Activated CD4-positive, alpha-beta T cell treated with anti-CD3 and anti-CD28 coated beads for 36 hours (primary cell): ENCODE results near the gene PCK2. TPM values are rescaled to one million over a fixed set of nuclear protein-coding genes. Genes with fewer than 3 reads are reported as not detected.
"Not testable (repeated sequence)": the region's sequence is repeated elsewhere in the genome, so short reads cannot be mapped to it uniquely, and the experiment has no call there.

Source experiments
- ATAC-seq: fragments of 200-7000 bp; cut with Tn5 transposase; one replicate; pipeline ENCODE4 v1.10.0; 2021; ENCODE audit warnings: mild to moderate bottlenecking, moderate library complexity
- CTCF ChIA-PET: fragments of 350-600 bp; sonication (Branson Sonifier 250); formaldehyde crosslinking; loops from one replicate; lab custom pipeline; 2021; ENCODE audit warnings: antibody characterized with exemption; lab: Charles Lee
- POLR2A ChIA-PET: fragments of 350-600 bp; sonication (Branson Sonifier 250); formaldehyde crosslinking; loops from one replicate; lab custom pipeline; 2021; ENCODE audit warnings: antibody characterized with exemption, inconsistent platforms; lab: Charles Lee
- DNase-seq: peaks from one replicate; pipeline ENCODE4 v3.0.0-alpha.2; 2020
- H3K27ac Mint-ChIP-seq: one replicate; pipeline ENCODE4 v1.8.0; 2021; ENCODE audit warnings: mixed read lengths
- H3K27me3 Mint-ChIP-seq: one replicate; pipeline ENCODE4 v1.8.0; 2021; ENCODE audit warnings: mixed read lengths
- H3K36me3 Mint-ChIP-seq: one replicate; pipeline ENCODE4 v1.8.0; 2021; ENCODE audit warnings: low read depth, mixed read lengths
- H3K4me1 Mint-ChIP-seq: one replicate; pipeline ENCODE4 v1.8.0; 2021; ENCODE audit warnings: mixed read lengths
- H3K4me3 Mint-ChIP-seq: one replicate; pipeline ENCODE4 v1.8.0; 2021; ENCODE audit warnings: mild to moderate bottlenecking, moderate library complexity, mixed read lengths
- H3K9me3 Mint-ChIP-seq: one replicate; pipeline ENCODE4 v1.8.0; 2021; ENCODE audit warnings: low read depth, mixed read lengths
- intact Hi-C, 2 experiments: fragments of 100-400 bp; cut with DNase I in 1 of 2; cut with micrococcal nuclease in 1 of 2; formaldehyde crosslinking; loops; one replicate each; pipeline versions ENCODE4 v1.14.2 to v1.15.1; 2022 to 2024; cut with DNase I, micrococcal nuclease
- total RNA-seq, 2 experiments: library from RNA; stranded (reverse); gene quantifications; one replicate each; pipeline ENCODE4 v1.2.3, GENCODE V29; 2021

PCK2 gene
- 100 to 1,000 TPM; 101 to 115 TPM for total RNA-seq

DNA sequence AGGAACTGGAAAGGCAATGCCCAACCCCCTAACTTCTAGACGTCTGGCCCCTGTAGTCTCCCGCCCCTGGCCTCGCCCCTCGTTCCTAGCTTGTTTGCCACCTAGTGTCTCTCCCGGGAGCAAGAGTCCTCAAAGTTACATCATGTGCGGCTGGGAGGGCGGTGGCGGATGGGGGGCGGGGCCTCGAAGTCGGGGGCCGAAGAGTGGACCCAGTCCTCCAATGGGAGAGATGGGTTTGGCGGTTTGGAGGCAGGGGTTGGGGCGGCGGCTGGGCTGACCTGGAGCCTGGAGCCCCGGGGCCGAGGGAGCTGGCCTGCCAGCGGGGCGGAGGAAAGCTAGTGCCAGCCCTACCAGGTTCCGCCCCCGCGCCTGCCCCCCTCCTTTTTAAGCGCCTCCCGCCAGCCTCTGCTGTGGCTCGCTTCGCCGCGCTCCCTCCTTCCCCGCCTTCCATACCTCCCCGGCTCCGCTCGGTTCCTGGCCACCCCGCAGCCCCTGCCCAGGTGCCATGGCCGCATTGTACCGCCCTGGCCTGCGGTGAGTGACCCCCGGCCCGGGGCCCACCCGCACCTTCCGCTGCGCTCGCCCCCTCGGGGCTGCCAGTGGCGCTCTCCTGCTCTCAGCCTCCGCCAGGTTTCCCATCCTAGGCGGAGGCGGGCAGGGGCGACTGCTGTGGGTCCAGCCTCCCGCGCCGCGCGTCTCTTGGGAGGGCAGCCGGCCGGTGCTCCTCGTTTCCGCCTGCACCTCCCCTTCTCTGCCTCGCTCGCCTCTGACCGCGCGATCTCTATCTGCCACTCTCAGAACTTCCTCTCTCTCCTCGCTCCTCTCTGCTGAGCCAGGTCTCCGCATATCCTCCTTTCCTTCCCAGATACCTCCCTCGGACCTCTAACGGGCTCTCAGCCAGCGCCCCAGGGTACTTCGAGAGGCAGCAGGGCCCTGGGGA, at the start of gene PCK2:
TSS of gene PCK2 (plus strand) at position 411 of the 940 bp plus-strand sequence. CDS start at position 506, 95 bp downstream.
- CTCF ChIA-PET, result interaction anchor here (0.8 to 12.4 kb wide), 9 partner anchors 13 to 79 kb away, joined by 3 to 189 read pairs (median 4); partner anchors contain the start of genes DCAF11, IRF9 and NRL
- no peaks in the 10 kb centered on the region for H3K9me3 Mint-ChIP-seq

DNA sequence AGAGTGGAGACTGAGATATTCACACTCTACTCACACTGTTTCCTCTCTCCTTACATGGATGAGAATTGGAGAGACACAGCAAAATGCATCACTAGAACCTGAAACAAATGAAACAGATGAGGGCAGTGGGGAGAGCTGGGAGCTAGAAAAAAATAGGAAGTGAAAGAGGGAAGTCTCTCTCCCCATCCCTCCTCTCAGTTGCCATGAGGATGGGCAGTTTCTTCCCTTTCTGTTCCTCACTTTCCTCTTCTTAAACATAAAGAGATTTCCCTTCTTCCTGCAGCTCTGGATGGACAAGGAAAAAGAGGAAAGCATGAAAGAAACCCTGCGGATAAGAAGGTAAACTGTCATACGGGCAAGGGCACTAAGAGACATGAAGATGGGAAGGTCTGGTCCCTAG, 45.1 kb upstream of the PCK2 start:
- H3K9me3 Mint-ChIP-seq, H3K36me3 Mint-ChIP-seq, H3K27me3 Mint-ChIP-seq, DNase-seq, POLR2A ChIA-PET, H3K27ac Mint-ChIP-seq, intact Hi-C loops, H3K4me3 Mint-ChIP-seq, ATAC-seq: not testable (repeated sequence)
- CTCF ChIA-PET, result interaction anchor here (1.9 kb wide), 1 partner anchor 9 kb away, joined by 6 read pairs; no protein-coding TSS in a partner anchor
- H3K4me1 Mint-ChIP-seq, result peaks cover 19% of the 10 kb centered on the region

More for the DNA sequence above, at the start of gene PCK2:
- POLR2A ChIA-PET, result interaction anchor here (0.6 to 2.9 kb wide), 11 partner anchors 12 to 105 kb away, joined by 3 to 13 read pairs (median 5); partner anchors contain the start of genes DCAF11, DHRS4L2, EMC9 and IRF9
- intact Hi-C loops, result loop anchor here (1.0 to 5.0 kb wide), 13 partner anchors 13 to 527 kb away; partner anchors contain the start of genes DCAF11 (in 2 of the 2), DHRS4L2 (in 2 of the 2), NRL (in 2 of the 2) and AP1G2 (in 1 of the 2)
- H3K27ac Mint-ChIP-seq, result peak within 1 kb of the TSS; percentile 95
- ATAC-seq (peak; percentile 87), DNase-seq (peak; percentile 95)
- H3K36me3 Mint-ChIP-seq, result peaks cover 23% of the 10 kb centered on the region
- H3K4me1 Mint-ChIP-seq, result peaks cover 26% of the 10 kb centered on the region
- peak within 1 kb of the TSS; percentile 85 for H3K4me3 Mint-ChIP-seq
- no peaks in the 10 kb centered on the region for H3K27me3 Mint-ChIP-seq

DNA sequence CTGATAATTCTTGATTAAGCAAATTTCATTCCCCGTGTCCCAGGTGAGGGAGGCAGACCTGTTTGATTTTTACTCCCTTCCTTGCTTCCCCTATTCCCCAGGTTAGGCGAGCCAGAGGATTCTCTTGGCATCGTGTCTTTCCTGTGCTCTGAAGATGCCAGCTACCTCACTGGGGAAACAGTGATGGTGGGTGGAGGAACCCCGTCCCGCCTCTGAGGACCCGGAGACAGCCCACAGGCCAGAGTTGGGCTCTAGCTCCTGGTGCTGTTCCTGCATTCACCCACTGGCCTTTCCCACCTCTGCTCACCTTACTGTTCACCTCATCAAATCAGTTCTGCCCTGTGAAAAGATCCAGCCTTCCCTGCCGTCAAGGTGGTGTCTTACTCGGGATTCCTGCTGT, 43.4 kb upstream of the PCK2 start:
- intact Hi-C loops, result loop anchor here in 1 of 2 experiments (1.0 to 5.0 kb wide), 3 partner anchors 14 to 247 kb away; partner anchors contain the start of genes DHRS1, NOP9 and RABGGTA
- Mint-ChIP-seq H3K4me3 (peak overlapping the region; percentile 57), H3K27ac (peak overlapping the region; percentile 67), H3K4me1 (peaks cover 19% of the 10 kb centered on the region)
- DNase-seq, ATAC-seq, POLR2A ChIA-PET, CTCF ChIA-PET, H3K9me3 Mint-ChIP-seq, H3K27me3 Mint-ChIP-seq, H3K36me3 Mint-ChIP-seq: not testable (repeated sequence)

DNA sequence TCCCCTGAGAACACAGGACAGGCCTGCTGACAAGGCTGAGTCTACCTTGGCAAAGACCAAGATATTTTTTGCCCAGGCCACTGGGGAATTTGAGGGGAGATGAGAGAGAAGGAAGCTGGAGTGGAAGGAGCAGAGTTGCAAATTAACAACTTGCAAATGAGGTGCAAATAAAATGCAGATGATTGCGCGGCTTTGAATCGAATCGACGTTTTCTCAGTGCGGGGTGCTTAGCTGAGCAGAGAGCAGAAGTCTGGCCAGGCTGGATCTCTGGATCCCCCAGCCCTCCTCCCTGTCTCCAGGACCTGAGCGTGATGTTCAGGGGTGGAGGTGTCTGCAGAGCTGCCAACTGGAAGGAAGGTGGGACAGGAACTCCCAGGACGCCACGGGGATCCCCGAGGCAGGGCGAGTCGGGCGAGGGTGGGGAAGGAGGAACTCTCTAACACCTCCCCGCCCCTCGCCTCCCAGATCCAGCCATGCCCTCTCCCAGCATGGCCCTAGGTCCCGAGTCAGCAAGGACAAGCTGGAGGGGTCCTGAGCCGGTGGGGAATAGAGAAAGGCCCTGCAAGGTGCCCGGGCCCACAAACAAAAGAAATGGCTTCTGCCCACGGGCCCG, 42.8 kb upstream of the PCK2 start:
- H3K27ac Mint-ChIP-seq, result peak overlapping the region; percentile 67
- POLR2A ChIA-PET, result no interaction called here
- CTCF ChIA-PET, result interaction anchor here (0.5 to 2.4 kb wide), 6 partner anchors 29 to 100 kb away, joined by 3 to 6 read pairs (median 4); partner anchors contain the start of gene PSME1
- peaks cover 19% of the 10 kb centered on the region for H3K4me1 Mint-ChIP-seq
- H3K27me3 Mint-ChIP-seq, result peaks cover 8% of the 10 kb centered on the region
- H3K4me3 Mint-ChIP-seq, result peak overlapping the region; percentile 57
- H3K9me3 Mint-ChIP-seq, result no peaks in the 10 kb centered on the region
- intact Hi-C loops, result loop anchor here in 1 of 2 experiments (1.0 to 5.0 kb wide), 3 partner anchors 15 to 246 kb away; partner anchors contain the start of genes DHRS1, NOP9 and RABGGTA
- DNase-seq (no peak), ATAC-seq (no peak)
- no peaks in the 10 kb centered on the region for H3K36me3 Mint-ChIP-seq

DNA sequence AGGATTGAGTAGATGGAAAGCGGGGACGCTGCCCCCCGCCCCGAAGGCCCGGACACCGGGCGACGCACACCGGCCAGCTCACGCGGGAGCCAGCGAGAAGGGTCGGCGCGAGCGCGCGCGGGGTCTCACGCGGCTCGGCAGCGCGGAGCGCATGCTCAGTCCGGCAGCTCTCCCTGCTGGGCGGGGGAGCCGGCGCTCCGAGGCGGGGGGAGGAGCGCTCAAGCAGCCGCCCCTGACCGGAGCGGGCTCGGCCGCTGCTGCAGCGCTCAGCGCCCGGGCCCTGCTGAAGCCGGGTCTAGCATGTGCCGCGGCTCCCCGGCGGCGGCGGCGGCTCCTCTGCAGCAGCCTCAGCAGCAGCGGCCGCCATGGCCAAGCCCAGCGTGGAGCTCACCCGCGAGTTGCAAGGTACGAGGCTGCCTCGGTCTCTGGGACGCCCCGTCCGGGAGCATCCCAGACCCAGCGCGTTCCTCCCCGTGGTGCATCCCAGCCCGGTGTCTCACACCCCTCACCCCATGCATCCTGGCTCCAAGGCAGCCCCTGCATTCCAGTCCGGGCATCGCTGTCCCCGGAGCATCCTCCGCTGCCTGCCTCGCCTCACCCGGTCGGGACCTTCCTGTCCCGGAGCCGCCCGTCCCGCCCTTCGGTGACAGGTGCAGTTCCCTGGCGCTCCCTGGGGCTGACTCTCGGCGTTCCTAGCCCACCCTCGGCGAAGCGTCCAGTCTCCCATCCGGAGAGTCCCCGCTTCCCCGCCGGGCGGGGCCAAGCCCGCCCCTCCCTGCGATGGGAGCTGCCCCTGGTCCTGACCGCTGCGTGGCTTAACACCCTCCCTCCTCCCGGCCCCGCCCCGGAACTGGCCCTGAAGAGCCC, 42.1 kb upstream of the PCK2 start, which contains the start of gene CARMIL3:
TSS of gene CARMIL3 (plus strand) at position 221 of the 867 bp plus-strand sequence. CDS start at position 366, 145 bp downstream.
- H3K4me1 Mint-ChIP-seq, result peaks cover 19% of the 10 kb centered on the region
- peak; percentile 57 for ATAC-seq
- peak within 1 kb of the TSS; percentile 57 for H3K4me3 Mint-ChIP-seq
- peak within 1 kb of the TSS; percentile 67 for H3K27ac Mint-ChIP-seq
- ChIA-PET POLR2A (no interaction called here), CTCF (interaction anchor here (0.5 to 2.4 kb wide), 9 partner anchors 28 to 109 kb away, joined by 3 to 6 read pairs (median 3); partner anchors contain the start of genes IRF9 and PSME1)
- peaks cover 8% of the 10 kb centered on the region for H3K27me3 Mint-ChIP-seq
- DNase-seq, result peak; percentile 77
- H3K9me3 Mint-ChIP-seq, result no peaks in the 10 kb centered on the region
- intact Hi-C loops, result loop anchor here in 1 of 2 experiments (1.0 to 5.0 kb wide), 6 partner anchors 16 to 245 kb away; partner anchors contain the start of genes DCAF11, DHRS1, DHRS4L2 and NOP9
- no peaks in the 10 kb centered on the region for H3K36me3 Mint-ChIP-seq

DNA sequence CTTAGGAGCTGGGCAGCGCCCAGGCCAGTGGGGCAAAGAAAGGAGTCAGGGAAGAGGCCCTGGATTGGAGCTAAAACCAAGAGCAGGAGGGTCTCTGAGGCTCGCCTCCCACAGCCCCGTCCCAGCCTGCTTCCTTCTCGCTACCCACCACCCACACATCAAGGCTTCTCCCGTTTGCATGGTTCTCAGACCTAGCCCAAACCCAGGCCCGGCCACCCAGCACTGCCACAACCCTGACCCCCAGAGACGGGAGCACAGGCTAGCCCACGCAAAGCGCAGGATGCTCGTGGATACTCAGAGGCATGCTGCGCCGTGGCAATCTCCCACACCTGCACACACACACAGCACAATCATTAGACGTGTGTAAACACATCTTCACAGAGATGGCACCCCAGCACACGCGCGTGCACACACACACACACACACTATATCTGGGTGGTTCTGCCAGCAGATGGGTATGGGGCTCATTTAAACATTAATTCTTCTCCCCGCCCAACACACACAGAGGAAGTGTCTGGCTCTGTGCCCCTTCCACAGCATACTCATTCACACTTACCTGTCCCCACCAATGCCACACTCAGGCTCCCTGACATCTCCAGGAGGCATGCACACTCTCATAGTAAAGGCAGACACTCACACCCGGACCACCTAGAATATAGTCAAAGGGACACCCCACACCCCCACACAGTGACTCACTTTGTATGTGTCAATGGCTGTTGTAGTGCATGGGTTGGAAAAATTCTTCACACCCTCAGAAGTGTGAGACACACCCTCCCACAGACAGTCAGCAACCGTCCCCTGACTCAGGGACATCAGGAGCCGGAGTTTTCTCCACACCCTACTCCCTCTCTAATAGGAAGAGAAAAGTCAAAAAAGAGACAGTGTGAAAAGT, 41.2 kb upstream of the PCK2 start:
- Mint-ChIP-seq H3K27me3 (peaks cover 8% of the 10 kb centered on the region), H3K36me3 (no peaks in the 10 kb centered on the region), H3K27ac (no peak overlapping the region), H3K4me1 (peaks cover 19% of the 10 kb centered on the region), H3K9me3 (no peaks in the 10 kb centered on the region), H3K4me3 (peak overlapping the region; percentile 54)
- POLR2A ChIA-PET, result no interaction called here
- CTCF ChIA-PET, result interaction anchor here (0.9 to 6.6 kb wide), 7 partner anchors 28 to 108 kb away, joined by 3 to 124 read pairs (median 5); partner anchors contain the start of genes IRF9 and PCK2
- ATAC-seq, result peak; percentile 87
- intact Hi-C loops, result loop anchor here in 1 of 2 experiments (1.0 to 5.0 kb wide), 6 partner anchors 18 to 244 kb away; partner anchors contain the start of genes CPNE6, DCAF11, DHRS1 and DHRS4L2
- DNase-seq, result peak; percentile 81

DNA sequence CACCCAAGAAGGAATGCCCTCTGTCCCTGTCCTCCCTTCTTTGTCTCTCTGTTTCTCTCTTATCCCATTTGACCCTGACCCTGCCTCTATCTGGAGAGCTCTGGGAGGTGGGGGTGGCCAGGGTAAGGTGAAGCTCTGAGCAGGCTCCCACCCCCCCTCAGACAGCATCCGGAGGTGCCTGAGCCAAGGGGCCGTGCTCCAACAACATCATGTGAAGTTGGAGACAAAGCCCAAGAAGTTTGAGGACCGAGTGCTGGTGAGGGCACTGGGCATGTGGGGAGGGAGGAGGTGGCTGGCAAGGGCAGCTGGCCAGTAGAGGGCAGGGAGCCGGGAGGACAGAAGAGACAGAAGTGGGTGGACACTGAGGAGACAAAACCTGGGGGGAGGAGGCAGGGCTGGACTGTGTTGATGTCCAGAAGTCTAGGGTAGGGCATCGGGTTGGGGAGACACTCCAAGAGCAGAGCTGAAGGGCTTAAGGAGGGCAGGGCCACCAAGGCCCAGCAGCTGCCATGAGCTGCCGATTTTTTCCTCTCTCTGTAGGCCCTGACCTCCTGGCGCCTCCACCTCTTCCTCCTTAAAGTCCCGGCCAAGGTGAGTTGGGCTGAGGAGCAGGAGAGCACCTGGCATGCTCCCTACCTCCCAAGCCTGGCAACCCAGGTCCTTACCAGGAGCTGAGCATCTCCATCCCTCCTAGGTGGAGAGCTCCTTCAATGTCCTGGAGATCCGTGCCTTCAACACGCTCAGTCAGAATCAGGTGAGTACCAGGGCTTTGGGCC, 40.4 kb upstream of the PCK2 start:
- Mint-ChIP-seq H3K36me3 (no peaks in the 10 kb centered on the region), H3K4me1 (peaks cover 19% of the 10 kb centered on the region), H3K4me3 (no peak overlapping the region), H3K27ac (no peak overlapping the region), H3K27me3 (peaks cover 8% of the 10 kb centered on the region), H3K9me3 (no peaks in the 10 kb centered on the region)
- POLR2A ChIA-PET, result interaction anchor here (0.6 kb wide), 1 partner anchor 40 kb away, joined by 3 read pairs; the partner anchor contains the start of gene PCK2
- CTCF ChIA-PET, result interaction anchor here (0.8 to 6.6 kb wide), 5 partner anchors 27 to 229 kb away, joined by 3 to 124 read pairs (median 6); partner anchors contain the start of gene PCK2
- no peak for DNase-seq
- no peak for ATAC-seq
- intact Hi-C loops, result loop anchor here in 1 of 2 experiments (1.0 to 5.0 kb wide), 5 partner anchors 18 to 244 kb away; partner anchors contain the start of genes CPNE6, DHRS1, DHRS4L2 and NOP9

DNA sequence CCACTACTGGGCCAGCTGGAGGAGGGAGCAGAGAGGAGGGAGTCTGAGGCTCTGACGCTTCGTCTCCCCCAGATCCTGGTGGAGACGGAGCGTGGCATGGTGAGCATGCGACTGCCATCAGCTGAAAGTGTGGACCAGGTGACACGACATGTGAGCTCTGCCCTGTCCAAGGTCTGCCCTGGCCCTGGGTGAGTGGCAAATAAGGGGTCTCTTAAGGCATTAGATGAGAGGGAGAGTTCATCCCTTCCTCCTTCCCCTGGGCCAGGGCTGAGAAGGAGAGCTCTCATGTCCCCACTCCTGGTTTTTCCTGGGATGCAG, 39.8 kb upstream of the PCK2 start:
- no peak overlapping the region for H3K4me3 Mint-ChIP-seq
- peaks cover 19% of the 10 kb centered on the region for H3K4me1 Mint-ChIP-seq
- DNase-seq (no peak), ATAC-seq (no peak)
- H3K27me3 Mint-ChIP-seq, result peaks cover 8% of the 10 kb centered on the region
- no peaks in the 10 kb centered on the region for H3K9me3 Mint-ChIP-seq
- CTCF ChIA-PET, result interaction anchor here (0.6 to 6.6 kb wide), 5 partner anchors 28 to 422 kb away, joined by 3 to 124 read pairs (median 3); partner anchors contain the start of gene PCK2
- POLR2A ChIA-PET, result interaction anchor here (0.6 kb wide), 1 partner anchor 40 kb away, joined by 3 read pairs; the partner anchor contains the start of gene PCK2
- no peak overlapping the region for H3K27ac Mint-ChIP-seq
- H3K36me3 Mint-ChIP-seq, result no peaks in the 10 kb centered on the region
- intact Hi-C loops, result loop anchor here in 1 of 2 experiments (5.0 kb wide), 2 partner anchors 218 to 243 kb away; partner anchors contain the start of genes DHRS1, NOP9 and RABGGTA
